ENCODE results near the gene LGALS7. TPM values are rescaled to one million over a fixed set of nuclear protein-coding genes. Genes with fewer than 3 reads are reported as not detected.
A peak's percentile ranks its signal among the peaks of the same experiment; 100 is the strongest.

LGALS7 gene
- total and polyA plus RNA-seq, 2 of the 4 experiments (the other 2 are of a cell fraction) = not detected

DNA sequence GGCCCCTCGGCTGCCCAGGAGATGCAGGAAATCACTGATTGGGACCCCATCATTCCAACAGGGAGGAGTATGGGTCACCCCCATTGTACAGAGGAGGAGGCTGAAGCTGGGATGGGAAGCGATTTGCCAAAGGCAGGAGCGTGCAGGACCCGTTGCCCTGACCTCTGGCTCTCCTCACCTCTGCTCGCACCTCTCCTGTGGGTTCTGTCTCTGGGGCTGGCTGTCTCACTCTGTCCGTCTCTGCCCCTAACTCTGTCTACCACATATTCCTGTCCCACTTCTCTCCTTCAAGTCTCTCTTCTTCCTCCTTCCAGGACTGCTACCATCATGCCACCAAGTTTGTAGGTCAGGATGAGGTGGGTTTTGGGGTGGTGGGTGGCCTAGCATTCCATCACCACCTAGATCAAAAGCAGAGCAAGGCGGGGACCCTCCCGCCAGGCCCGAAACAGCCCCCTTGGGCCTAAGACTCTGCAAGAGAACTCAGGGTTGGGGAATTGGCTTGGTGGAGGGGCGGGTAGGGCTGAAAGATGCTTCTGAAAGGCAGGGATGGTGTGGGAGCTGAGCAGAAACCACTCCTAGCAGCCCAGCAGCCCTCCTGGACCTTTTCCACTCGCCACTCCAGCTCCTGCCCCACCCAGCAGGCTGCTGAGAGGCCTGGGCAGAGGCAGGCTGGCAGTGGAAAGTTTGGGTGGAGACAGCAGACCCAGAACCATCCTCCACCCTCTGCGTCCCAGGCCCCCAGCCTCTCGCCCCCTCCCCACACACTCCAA is 1.0 kb upstream of the LGALS7 start:
- no peaks in the 10 kb centered on the region for H3K9me3 ChIP-seq (ENCODE audit: control insufficient read depth, insufficient read depth, low read length)
- dilution Hi-C loops (cut with HindIII; ENCODE audit: low sequenced_read_pairs, unreplicated experiment) (no loop called here), in situ Hi-C loops (cut with MboI; ENCODE audit: low sequenced_read_pairs) (no loop called here), intact Hi-C loops (cut with micrococcal nuclease) (no loop called here)
- H4K5ac ChIP-seq (ENCODE audit: low read depth, low read length) = no peak overlapping the region
- H3K56ac ChIP-seq (ENCODE audit: extremely low read depth, insufficient read depth, low read length) = no peak overlapping the region
- H3K9ac ChIP-seq (ENCODE audit: low read depth, low read length) = no peak overlapping the region
- TF ChIP-seq MAZ (IDR thresholded peaks at IDR 0.05; ENCODE audit: borderline replicate concordance, low read depth, low read length) = no peak
- no peak for TF ChIP-seq NFE2L2 (IDR thresholded peaks at IDR 0.05; ENCODE audit: low read depth, low read length)
- no peak for TF ChIP-seq CHD1 (IDR thresholded peaks at IDR 0.05; ENCODE audit: low read depth, low read length)
- TF ChIP-seq, protein P1, sequence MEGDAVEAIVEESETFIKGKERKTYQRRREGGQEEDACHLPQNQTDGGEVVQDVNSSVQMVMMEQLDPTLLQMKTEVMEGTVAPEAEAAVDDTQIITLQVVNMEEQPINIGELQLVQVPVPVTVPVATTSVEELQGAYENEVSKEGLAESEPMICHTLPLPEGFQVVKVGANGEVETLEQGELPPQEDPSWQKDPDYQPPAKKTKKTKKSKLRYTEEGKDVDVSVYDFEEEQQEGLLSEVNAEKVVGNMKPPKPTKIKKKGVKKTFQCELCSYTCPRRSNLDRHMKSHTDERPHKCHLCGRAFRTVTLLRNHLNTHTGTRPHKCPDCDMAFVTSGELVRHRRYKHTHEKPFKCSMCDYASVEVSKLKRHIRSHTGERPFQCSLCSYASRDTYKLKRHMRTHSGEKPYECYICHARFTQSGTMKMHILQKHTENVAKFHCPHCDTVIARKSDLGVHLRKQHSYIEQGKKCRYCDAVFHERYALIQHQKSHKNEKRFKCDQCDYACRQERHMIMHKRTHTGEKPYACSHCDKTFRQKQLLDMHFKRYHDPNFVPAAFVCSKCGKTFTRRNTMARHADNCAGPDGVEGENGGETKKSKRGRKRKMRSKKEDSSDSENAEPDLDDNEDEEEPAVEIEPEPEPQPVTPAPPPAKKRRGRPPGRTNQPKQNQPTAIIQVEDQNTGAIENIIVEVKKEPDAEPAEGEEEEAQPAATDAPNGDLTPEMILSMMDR (conservative IDR thresholded peaks at IDR 0.05; ENCODE audit: low read depth, low read length) = no peak
- TF ChIP-seq, protein P2, sequence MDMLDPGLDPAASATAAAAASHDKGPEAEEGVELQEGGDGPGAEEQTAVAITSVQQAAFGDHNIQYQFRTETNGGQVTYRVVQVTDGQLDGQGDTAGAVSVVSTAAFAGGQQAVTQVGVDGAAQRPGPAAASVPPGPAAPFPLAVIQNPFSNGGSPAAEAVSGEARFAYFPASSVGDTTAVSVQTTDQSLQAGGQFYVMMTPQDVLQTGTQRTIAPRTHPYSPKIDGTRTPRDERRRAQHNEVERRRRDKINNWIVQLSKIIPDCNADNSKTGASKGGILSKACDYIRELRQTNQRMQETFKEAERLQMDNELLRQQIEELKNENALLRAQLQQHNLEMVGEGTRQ (IDR thresholded peaks at IDR 0.05; ENCODE audit: low read depth, low read length) = no peak
- TF ChIP-seq SMC3 (IDR thresholded peaks at IDR 0.05; ENCODE audit: low read depth, low read length) = no peak
- no peak for TF ChIP-seq MAFK (IDR thresholded peaks at IDR 0.05; ENCODE audit: low read depth, low read length)
- TF ChIP-seq RFX5 (IDR thresholded peaks at IDR 0.05; ENCODE audit: low read depth, low read length) = no peak
- TF ChIP-seq, protein P3, sequence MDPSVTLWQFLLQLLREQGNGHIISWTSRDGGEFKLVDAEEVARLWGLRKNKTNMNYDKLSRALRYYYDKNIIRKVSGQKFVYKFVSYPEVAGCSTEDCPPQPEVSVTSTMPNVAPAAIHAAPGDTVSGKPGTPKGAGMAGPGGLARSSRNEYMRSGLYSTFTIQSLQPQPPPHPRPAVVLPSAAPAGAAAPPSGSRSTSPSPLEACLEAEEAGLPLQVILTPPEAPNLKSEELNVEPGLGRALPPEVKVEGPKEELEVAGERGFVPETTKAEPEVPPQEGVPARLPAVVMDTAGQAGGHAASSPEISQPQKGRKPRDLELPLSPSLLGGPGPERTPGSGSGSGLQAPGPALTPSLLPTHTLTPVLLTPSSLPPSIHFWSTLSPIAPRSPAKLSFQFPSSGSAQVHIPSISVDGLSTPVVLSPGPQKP (IDR thresholded peaks at IDR 0.05; ENCODE audit: borderline replicate concordance, low read depth, low read length) = no peak
- TF ChIP-seq MXI1 (IDR thresholded peaks at IDR 0.05; ENCODE audit: borderline replicate concordance, low read depth, low read length) = no peak
- TF ChIP-seq POLR2A (IDR thresholded peaks at IDR 0.05; ENCODE audit: low read depth, low read length) = no peak
- TF ChIP-seq RAD21 (IDR thresholded peaks at IDR 0.05; ENCODE audit: low read length) = no peak
- no peak for TF ChIP-seq CEBPB (IDR thresholded peaks at IDR 0.05; ENCODE audit: low read depth, low read length)
- TF ChIP-seq FOS (IDR thresholded peaks at IDR 0.05; ENCODE audit: low read depth, low read length) = no peak
- H2AFZ ChIP-seq (replicated peaks; ENCODE audit: low read length, poor library complexity) = peak overlapping the region; percentile 41
- no peaks in the 10 kb centered on the region for H3K79me1 ChIP-seq (ENCODE audit: low read depth in 1 of 2, low read length in 2 of 2)
- no peak overlapping the region for H3K4me2 ChIP-seq (ENCODE audit: low read depth, low read length)
- H2BK120ac ChIP-seq (ENCODE audit: low read depth, low read length) = peak overlapping the region; percentile 49; the same call in 1 of the 2 replicates
- peak overlapping the region; percentile 20; the same call in 1 of the 2 replicates for H2AK5ac ChIP-seq (ENCODE audit: low read depth, low read length)
- H3K9me1 ChIP-seq (ENCODE audit: insufficient read depth, low read length) = no peaks in the 10 kb centered on the region
- POLR2A ChIA-PET (ENCODE audit: unreplicated experiment) = interaction anchor here (0.6 kb wide), 1 partner anchor 42 kb away, joined by 5 read pairs; no protein-coding TSS in a partner anchor
- H3K36me3 ChIP-seq (ENCODE audit: control insufficient read depth, insufficient read depth, low read length) = no peaks in the 10 kb centered on the region
- H3K23ac ChIP-seq (ENCODE audit: low read depth, low read length) = no peak overlapping the region
- H2BK5ac ChIP-seq (ENCODE audit: low read depth, low read length, poor library complexity, severe bottlenecking) = no peak overlapping the region
- no peak overlapping the region for H2AK9ac ChIP-seq (replicated peaks; ENCODE audit: low read depth, low read length, poor library complexity)
- H4K8ac ChIP-seq (ENCODE audit: low read depth in 2 of 2, low read length in 2 of 2) = no peak overlapping the region
- H3K4me3 ChIP-seq (ENCODE audit: insufficient read depth, low read depth, low read length) = no peak overlapping the region
- no peak overlapping the region for H3K18ac ChIP-seq (ENCODE audit: low read depth, low read length)
- no peak overlapping the region for H2BK15ac ChIP-seq (ENCODE audit: low read depth, low read length)
- no peak for DNase-seq
- H3K27ac ChIP-seq (ENCODE audit: insufficient read depth, low read length) = no peak overlapping the region
- H3K27me3 ChIP-seq (ENCODE audit: control insufficient read depth, insufficient read depth, low read length) = peaks cover 3% of the 10 kb centered on the region; the same call in 1 of the 2 replicates
- 70% methylated on average over 2 of the region's 13 CpGs; no CpG with 5 or more reads in 1 of the 2 experiments for WGBS, 2 experiments (ENCODE audit: extremely low coverage in 2 of 2, insufficient read length in 1 of 2)
- no TSS peak for BruUV-seq (replicated peaks)
- no peak for ATAC-seq (ENCODE audit: low read depth)
- no peak overlapping the region for H4K91ac ChIP-seq (ENCODE audit: insufficient read depth, low read depth, low read length)
- H3K4ac ChIP-seq (ENCODE audit: low read depth, low read length) = no peak overlapping the region
- no peak overlapping the region for H3K14ac ChIP-seq (replicated peaks; ENCODE audit: low read depth, low read length)
- CTCF ChIA-PET = no interaction called here
- H2BK20ac ChIP-seq (ENCODE audit: low read depth, low read length) = no peak overlapping the region
- no peaks in the 10 kb centered on the region for H4K20me1 ChIP-seq (ENCODE audit: insufficient read depth, low read length)
- H3K4me1 ChIP-seq (ENCODE audit: control insufficient read depth, insufficient read depth, low read length) = no peaks in the 10 kb centered on the region
